GM18907 (cell line): ENCODE measurements around the gene ANP32B.
A peak's percentile ranks its signal among the peaks of the same experiment; 100 is the strongest.
"Not testable (repeated sequence)": the region's sequence is repeated elsewhere in the genome, so short reads cannot be mapped to it uniquely, and the experiment has no call there.

Source experiments
- ATAC-seq: cut with Tn5 transposase; IDR thresholded peaks from one replicate; pipeline ENCODE4 v1.9.1; 2021; ENCODE audit warnings: mild to moderate bottlenecking, moderate library complexity; ENCODE audit not compliant: unreplicated experiment

Gene ANP32B

DNA sequence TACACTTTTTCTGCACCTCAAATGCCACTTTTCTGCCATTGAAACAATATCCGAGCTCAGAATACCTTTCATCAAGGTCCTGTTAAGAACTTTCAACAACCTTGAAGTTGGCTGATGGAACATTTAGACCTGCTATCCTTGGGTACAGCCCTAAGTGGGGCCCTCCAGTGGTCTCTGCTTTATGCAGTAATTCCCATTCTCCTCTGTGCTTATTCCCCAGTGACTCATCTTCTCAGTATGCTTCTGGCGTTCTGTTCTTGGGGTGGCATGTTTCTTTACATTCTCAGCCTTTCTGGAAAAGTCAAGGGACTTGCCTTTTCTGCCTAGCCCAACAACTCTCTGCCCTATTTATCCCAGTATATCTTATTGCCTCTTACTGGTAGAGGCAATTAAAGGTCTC lies 7.1 kb downstream of the ANP32B start:
- no peak for ATAC-seq

DNA sequence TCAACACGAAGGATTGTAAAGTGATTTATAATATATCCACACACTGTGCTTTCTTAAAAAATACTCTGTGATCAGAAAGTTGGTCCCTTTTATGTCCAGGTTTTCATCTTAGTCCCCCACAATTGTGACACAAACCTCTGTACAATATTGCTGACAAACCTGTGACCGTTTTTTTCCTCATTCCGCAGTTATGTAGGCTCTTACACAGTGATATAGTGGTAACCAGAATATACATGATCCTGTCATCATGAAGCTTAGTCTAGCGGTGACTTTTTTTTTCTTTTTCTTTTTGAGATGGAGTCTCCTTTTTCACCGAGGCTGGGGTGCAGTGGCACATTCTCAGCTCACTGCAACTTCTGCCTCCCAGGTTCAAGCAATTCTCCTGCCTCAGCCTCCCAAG lies 8.7 kb downstream of the ANP32B start:
- ATAC-seq, result no peak

DNA sequence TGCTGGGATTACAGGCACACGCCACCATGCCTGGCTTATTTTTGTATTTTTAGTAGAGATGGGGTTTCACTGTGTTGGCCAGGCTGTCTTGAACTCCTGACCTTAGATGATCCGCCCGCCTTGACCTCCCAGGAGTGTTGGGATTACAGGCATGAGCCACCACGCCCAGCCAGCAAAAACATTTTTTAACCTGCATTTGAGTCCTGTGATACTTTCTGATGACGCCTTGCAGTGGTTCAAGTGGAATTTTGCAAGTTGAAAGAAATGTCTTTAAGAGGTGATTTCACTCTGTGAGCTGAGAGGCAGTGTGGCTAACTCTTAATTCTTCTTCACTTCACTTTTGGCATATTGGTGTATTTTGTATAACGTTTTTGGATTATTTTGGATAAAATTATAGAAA lies 9.1 kb downstream of the ANP32B start:
- no peak for ATAC-seq

DNA sequence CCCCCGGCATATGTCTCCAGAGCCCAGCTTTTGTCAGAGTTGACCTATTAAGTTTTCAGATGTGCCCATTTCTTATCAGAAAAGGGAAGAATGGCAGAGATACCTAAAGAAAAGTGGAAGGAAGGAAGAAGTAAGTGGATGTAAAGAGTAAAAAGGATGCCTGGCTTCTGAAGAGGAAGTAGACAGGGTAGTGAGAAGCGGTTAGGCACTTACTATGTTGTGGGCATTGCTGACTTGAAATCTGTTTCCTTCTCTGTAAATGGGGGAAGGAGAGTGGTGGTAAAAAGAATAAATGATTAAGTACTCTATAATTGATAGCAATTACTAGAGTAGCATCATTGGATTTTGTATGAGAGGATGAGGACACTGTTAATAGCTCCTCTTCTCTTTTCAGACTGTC lies 9.9 kb downstream of the ANP32B start:
- no peak for ATAC-seq

DNA sequence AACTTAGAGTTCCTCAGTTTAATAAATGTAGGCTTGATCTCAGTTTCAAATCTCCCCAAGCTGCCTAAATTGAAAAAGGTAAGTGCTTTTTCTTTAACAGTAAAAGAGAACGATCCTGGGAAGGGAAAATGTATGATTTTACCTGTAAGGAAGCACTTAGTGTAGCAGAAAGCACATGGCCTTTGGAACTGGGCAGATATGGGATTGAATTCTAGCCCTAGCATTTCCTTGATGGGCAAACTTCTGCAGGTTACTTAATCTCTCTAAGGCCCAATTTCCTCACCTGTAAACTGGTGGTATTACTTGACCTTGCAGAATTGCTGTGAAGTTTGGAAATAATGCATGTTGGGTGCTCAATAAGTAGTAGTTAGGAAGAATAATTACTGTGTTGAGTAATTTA lies 11.6 kb downstream of the ANP32B start:
- no peak for ATAC-seq

DNA sequence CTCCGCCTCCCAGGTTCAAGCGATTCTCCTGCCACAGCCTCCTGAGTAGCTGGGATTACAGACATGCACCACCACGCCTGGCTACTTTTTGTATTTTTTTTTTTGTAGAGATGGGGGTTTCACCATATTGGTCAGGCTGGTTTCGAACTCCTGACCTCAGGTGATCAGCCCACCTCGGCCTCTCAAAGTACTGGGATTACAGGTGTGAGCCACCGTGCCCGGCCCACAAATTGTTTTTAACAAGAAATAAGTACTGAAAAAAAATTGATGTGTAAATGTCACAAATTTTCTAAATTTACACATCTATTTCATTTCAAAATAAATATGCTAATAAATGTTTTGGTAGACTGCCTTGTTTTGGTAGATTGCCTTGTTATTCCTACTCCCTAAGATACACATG lies 13.5 kb downstream of the ANP32B start:
- not testable (repeated sequence) for ATAC-seq

DNA sequence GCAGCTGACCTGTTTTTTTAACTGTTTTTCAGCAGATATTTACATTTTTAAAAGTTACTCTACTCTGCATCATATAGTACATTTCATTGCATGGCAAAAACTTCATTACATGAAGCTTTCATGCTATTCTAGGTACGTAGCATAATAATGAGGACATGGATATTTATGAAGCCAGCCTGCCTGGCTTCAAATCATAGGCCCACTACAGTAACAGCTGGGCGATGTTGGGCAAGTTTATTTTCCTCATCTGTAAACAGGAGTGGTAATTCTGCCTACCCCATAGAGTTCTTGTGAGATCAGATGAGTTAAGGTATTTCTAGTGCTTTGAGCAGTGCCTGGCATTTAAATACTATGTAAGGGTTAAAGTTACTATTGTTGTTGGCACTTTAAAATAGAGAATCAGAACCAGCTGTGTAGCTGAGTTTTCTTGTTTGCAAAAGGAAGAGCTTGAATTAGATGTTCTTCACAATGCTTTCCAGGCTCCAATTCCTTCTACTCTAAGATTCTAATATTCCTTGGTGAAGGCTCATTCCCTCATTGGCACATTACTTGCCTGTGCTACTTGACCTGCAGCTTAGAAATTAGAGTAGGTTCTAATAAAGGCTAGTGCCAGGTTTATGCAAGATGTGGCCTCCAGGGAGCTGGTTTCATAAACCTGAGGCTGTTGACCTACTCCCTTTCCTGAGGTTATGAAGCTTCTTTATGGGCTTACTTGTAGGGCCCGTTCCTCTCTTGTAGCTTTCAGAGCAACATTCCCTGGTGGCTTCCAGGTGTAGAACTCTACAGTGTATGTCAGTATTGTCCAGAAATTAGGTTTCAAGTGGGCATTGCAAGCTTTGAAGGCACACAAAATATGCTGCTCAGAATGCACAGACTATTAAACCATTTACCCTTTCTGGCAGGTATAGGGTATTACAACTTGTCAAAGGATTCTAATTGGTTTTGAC lies 14.5 kb downstream of the ANP32B start:
- no peak for ATAC-seq

DNA sequence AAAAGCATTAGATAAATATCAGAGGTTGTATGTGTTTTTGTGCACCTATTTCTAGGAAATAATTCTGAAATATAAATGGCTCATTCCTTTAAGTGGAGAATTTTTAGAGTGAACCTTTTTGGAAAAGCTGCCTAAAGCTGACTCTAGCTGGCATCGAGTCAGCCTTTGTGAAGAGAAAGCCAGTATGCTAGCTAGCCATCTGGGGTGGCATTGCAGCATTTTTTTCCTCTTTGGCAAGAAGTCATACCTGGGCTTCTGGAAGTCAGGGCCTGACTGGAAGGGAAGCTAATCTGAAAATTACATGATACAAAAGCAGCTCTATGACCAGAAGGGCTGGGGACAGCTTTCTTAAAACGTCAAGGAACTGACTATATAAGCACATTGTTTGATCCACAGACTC lies 19.7 kb downstream of the ANP32B start:
- no peak for ATAC-seq

DNA sequence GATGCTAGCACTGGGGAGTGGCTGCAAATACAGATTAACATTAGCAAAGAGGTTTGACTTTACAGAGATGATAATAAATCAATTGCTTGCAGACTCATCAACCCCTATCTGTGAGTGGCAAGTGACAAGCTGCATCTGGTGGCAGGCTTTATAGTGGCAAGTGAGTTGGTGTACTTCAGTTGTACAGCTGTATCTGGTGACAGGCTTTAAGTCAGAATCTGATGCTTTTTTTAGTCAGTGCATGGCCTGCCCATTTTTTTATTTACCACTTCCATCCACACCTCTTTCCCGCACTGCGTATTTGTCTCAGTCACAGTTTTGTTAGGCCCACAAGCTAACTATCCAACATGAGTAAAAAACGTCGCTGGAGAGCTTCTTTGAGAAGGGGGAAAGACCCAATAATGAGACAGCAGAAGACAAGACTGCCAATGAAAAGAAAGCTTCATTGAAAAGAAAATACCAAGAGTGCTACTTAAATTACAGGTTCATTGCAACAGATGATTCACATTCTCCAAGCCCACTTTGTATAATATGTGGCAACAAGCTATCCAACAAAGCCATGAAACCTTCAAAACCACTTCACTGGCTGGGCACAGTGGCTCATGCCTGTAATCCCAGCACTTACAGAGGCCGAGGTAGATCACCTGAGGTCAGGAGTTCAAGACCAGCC lies 23.1 kb downstream of the ANP32B start:
- no peak for ATAC-seq

DNA sequence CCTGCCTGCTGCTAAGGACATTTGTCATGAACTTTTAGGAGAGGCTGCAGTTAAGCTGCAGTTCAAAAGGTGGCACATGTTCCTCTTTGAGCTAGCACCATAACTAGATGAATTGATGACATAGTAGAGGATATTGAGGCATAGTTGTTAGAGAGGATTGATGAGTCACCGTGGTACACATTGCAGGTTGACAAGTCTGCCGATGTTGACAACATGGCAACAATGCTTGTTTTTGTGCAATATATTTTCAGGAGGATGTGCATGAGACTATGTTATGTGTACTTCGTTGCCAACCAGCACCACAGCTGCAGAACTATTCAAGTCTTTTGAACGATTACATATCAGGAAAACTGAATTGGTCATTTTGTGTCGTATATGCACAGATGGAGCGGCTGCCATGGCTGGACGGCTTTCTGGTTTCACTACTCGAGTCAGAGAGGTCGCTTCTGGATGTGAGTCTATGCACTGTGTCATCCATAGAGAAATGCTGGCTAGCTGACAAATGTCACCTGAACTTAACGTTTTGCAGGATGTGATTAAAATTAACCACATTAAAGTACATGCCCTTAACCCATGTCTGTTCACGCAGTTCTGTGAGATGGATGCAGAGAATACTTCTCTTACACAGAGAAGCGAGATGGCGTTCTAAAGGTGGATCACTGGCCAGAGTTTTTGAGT lies 24.2 kb downstream of the ANP32B start:
- ATAC-seq, result no peak

DNA sequence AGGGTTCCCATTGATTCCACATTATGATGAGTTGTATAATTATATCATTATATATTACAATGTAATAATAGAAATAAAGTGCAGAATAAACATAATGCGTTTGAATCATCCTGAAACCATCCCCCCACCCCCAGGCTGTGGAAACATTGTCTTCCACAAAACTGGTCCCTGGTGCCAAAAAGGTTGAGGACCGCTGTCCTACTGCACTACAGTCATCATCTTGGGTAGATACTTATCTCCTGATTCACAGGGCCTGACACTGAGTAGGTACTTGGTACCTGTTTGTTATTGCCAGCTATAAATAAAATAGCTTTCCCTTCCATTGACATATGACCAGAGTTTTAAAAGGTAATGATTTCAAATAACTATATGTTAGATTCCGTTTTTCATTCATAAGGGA lies 25.6 kb downstream of the ANP32B start:
- ATAC-seq, result no peak

DNA sequence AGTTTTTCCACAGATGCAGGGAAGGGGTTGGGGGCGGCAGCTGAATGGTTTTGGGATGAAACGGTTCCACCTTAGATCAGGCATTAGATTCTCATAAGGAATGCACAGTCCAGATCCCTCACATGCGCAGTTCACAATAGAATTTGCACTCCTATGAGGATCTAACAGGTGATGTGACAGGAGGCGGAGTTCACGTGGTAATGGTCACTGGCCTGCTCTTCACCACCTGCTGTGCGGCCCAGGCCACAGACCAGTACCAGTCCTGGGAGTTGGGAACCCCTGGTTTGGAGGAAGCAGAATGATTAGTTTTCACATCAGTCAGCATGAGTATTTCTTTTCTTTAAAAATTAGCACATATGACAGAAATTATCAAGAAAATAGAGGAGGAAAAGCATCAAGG lies 26.3 kb downstream of the ANP32B start:
- no peak for ATAC-seq

DNA sequence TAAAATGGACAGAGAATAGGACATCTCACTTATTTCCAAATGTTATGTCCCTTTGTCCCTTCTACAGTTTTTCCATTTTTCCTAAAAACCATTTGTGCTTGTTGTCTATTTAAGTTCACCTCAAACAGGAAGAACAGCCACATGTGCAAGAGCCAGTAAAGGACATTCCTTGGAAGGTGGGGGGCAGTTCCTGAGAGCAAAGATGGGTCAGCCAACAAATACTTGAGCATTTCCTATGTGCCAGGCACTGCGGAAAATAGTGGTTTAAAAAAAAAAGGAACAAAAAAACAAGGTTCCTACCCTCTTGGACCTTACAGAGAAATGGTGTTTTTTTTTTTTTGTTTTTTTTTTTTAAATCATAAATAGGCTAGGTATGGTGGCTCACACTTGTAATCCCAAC lies 26.8 kb downstream of the ANP32B start:
- ATAC-seq, result no peak

DNA sequence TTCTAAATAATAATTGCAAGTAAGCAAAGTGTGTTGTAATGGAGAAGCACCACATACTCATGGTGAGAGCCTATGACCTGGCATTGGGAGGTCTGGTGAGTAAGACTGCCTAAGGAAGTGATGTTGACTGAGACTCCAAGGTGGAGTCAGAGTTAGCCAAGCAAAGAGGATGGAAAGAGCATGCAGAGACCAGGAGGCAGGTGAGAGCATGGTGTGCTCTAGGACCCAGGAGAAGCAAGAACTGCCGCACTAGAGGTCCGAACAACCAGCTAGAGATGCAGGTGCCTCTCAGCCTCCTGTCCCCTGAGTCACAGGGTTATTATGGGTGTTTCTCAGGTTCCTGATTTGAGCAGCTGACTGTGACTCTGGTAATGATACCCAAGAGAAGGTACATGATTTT lies 27.3 kb downstream of the ANP32B start:
- peak; percentile 84 for ATAC-seq

DNA sequence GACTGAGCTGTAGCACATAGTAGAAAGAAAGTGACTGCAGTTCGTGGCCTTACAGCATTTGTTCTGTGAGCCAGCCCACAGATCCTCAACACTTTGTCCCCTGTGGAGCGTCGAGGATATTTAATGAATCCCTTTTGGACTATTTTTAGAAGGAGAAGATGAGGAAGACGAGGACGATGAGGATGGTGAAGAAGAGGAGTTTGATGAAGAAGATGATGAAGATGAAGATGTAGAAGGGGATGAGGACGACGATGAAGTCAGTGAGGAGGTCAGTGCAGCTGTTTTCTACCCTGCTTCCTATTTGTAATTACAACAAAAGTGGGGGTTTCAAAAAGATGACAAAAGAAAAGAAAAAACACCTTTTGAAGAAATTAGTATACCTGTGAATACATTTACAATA lies 28.0 kb downstream of the ANP32B start:
- no peak for ATAC-seq

DNA sequence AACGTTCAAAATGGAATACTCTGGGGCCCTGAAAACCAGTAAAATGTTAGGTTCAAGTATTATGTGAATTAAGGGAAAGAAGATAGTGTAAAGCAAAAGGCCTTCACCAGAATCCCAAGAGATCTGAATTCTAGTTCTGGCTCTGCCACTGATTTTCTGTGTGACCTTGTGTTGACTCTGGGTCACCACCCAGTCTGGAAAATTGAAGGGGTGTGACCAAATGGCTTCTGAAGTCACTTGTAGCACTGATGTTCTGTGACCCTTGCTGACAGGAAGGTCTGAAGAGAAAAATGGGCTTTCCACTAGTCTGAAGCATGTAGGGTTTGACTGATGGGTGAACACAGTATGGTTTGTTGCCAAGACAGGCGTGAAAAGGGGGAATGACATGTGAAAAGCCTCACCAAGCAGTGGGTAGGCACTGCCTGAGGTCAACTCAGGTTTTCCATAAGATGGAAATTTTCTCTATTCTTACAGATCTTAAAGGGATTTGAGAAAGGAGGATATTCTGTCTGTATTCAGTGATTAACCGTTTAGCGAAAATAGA lies 33.1 kb downstream of the ANP32B start:
- ATAC-seq, result no peak

DNA sequence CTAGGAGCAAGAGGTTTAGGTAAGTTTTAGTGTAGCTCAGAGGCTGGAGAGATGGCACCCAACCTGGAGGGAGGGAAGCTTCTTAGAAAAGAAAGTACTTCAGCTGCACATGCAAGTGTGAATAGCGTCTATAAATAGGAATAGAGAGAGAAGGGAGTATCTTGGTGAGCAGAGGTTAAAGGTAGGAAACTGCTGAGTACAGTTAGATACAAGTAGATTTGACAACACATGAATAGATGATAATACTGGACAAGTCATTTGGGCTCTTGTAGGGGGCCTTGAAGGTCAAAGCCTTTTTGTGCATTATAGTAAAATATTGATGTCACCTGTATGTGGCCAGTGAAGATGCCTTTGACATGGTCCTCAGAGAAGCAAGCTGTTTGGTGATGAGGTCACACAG lies 34.2 kb downstream of the ANP32B start:
- ATAC-seq, result no peak

DNA sequence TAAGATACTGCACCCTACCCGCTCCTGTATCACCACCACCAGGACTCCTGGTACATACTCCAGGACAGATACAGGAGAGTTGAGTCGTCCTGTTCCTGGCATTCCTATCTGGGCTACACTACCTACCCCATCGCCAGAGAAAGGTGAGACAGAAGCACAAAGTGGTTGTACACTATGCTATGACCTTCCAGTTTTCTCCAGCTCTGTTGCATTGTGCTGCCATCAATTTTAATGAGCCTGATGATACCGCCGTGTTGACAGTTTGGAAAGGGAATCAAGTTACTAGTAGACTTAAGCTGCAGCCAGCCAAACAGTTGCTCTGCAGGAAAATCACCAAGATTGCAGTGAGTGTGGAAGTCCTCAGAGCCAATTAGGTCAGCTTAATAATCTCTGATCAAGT lies 35.2 kb downstream of the ANP32B start:
- no peak for ATAC-seq

DNA sequence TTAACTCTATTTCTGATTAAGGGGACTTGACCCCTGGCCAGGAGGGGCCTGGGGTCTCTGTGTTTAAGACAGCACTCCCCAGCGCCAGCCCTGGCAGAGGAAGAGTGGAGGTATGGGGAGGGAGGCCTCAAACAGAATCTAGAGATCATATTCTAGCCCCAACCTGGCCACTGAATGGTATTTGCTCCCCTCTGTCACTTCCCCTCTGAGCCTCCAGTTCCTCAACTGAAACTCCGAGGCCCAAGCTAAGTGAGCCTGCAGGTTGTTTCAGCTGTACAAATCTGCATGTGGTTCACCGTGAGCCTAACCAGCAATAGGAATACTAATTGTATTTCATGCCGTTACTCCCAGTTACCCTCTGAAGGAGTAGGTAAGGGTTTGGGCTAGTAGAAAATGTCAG lies 36.0 kb downstream of the ANP32B start:
- no peak for ATAC-seq

DNA sequence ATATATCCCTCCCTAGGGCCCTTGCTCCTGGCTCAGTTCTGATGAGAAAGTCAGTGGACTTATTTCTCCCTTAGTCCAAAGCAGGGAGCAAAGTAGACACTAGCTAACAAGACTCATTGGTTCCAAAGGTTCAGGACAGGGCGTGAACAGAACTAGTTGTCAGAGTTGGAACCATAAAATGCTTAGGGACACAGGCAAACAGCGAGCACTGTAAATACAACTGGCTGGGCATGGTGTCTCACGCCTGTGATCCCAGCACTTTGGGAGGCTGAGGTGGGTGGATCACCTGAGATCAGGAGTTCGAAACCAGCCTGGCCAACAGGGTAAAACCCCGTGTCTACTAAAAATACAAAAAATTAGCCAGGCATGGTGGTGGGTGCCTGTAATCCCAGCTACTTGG lies 36.7 kb downstream of the ANP32B start:
- not testable (repeated sequence) for ATAC-seq

DNA sequence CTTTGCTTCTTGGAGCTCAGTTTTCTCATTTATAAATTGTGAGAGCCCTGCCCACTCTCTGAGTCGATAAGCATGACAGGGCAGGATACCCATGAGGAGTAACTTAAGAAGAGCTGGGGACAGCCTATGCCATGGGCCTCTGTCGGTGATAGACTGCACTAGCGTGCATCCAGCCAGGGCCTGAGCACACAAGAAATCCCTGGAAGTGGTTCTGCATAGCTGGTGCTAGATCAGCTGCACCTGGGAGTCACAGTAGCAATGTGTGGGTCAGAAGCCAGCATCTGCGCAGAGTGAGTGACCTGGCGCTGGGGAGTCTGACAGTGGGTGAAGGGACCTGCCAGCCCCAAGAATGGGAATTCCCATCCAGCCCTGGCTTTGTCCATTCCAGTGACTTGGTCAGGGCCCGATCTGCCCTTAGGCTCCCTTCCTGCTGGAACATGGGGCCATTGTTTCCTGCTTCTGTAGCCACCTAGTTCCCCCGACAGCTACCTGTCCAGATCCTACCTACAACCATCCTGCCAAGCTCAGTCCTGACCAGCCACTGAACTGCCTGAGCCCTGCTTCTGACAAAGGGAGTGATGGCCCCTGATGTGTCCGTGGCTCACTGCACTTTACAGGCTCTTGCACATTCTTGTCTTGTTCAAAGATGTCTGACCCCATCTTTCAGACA lies 37.5 kb downstream of the ANP32B start:
- ATAC-seq, result no peak
